Calu3 (cell line): Measurements from ENCODE around the gene SLC38A9. TPM values are rescaled to one million over a fixed set of nuclear protein-coding genes. Genes with fewer than 3 reads are reported as not detected.

Experiments used
- BruUV-seq: library from RNA; stranded (reverse); fragments of 400-500 nt; replicated peaks from 2 replicates; lab custom pipeline; 2021; lab: Mats Ljungman, UMichigan
- CTCF ChIA-PET: fragments of 300-600 bp; sonication (Branson Sonifier 250); formaldehyde crosslinking; loops from one replicate; lab custom pipeline; 2022; ENCODE audit warnings: antibody characterized with exemption; lab: Charles Lee
- DNase-seq: peaks from one replicate; pipeline ENCODE4 v3.0.0; 2022
- H3K27ac Mint-ChIP-seq: one replicate; pipeline ENCODE4 v1.8.0; 2022; ENCODE audit warnings: mixed read lengths; ENCODE audit not compliant: unreplicated experiment
- H3K27me3 Mint-ChIP-seq: one replicate; pipeline ENCODE4 v1.8.0; 2022; ENCODE audit warnings: mixed read lengths; ENCODE audit not compliant: unreplicated experiment
- H3K36me3 Mint-ChIP-seq: one replicate; pipeline ENCODE4 v1.8.0; 2022; ENCODE audit warnings: mild to moderate bottlenecking, moderate library complexity, mixed read lengths; ENCODE audit not compliant: insufficient read depth, unreplicated experiment
- H3K4me1 Mint-ChIP-seq: one replicate; pipeline ENCODE4 v1.8.0; 2022; ENCODE audit warnings: mild to moderate bottlenecking, low read depth, mixed read lengths; ENCODE audit not compliant: unreplicated experiment
- H3K4me3 Mint-ChIP-seq: one replicate; pipeline ENCODE4 v1.8.0; 2022; ENCODE audit warnings: mild to moderate bottlenecking, low read depth, moderate library complexity, mixed read lengths; ENCODE audit not compliant: unreplicated experiment
- H3K9me3 Mint-ChIP-seq: one replicate; pipeline ENCODE4 v1.8.0; 2022; ENCODE audit warnings: low read depth, mixed read lengths; ENCODE audit not compliant: unreplicated experiment
- CTCF ChIP-seq: fragments of 200-600 bp; IDR thresholded peaks from one replicate; pipeline ENCODE4 v1.8.0; 2022; ENCODE audit warnings: antibody characterized with exemption; ENCODE audit not compliant: unreplicated experiment
- intact Hi-C: fragments of 100-400 bp; cut with micrococcal nuclease; formaldehyde crosslinking; loops from one replicate; pipeline ENCODE4 v1.10.0; 2022; ENCODE audit not compliant: unreplicated experiment
- total RNA-seq: library from RNA; stranded (reverse); gene quantifications from 2 replicates; pipeline ENCODE4 v1.2.3, GENCODE V29; 2022

Gene SLC38A9
- total RNA-seq, 1 experiment from 2014 or later, result 30.5 TPM

GRCh38 chr5:55636683-55637082 is 75.4 kb downstream of the SLC38A9 start:
- no peak for TF ChIP-seq CTCF
- Mint-ChIP-seq H3K36me3 (no peaks in the 10 kb centered on the region), H3K4me1 (peaks cover 23% of the 10 kb centered on the region), H3K27me3 (no peaks in the 10 kb centered on the region), H3K4me3 (no peak overlapping the region), H3K27ac (no peak overlapping the region), H3K9me3 (no peaks in the 10 kb centered on the region)
- BruUV-seq, result no TSS peak
- intact Hi-C loops, result no loop called here
- CTCF ChIA-PET, result no interaction called here
- peak; percentile 12 for DNase-seq

GRCh38 chr5:55636177-55636576 is 75.9 kb downstream of the SLC38A9 start:
- Mint-ChIP-seq H3K9me3 (no peaks in the 10 kb centered on the region), H3K4me3 (no peak overlapping the region), H3K27me3 (no peaks in the 10 kb centered on the region), H3K36me3 (no peaks in the 10 kb centered on the region), H3K4me1 (peaks cover 23% of the 10 kb centered on the region), H3K27ac (no peak overlapping the region)
- no peak for DNase-seq
- no peak for TF ChIP-seq CTCF
- CTCF ChIA-PET, result interaction anchor here (0.6 kb wide), 1 partner anchor 76 kb away, joined by 8 read pairs; no protein-coding TSS in a partner anchor
- intact Hi-C loops, result no loop called here
- no TSS peak for BruUV-seq

- no peak for DNase-seq
- CTCF ChIA-PET, result no interaction called here
- Mint-ChIP-seq H3K4me3 (no peak overlapping the region), H3K27ac (no peak overlapping the region), H3K4me1 (peaks cover 23% of the 10 kb centered on the region), H3K27me3 (no peaks in the 10 kb centered on the region), H3K36me3 (no peaks in the 10 kb centered on the region), H3K9me3 (no peaks in the 10 kb centered on the region)
- intact Hi-C loops, result loop anchor here (5.0 kb wide), 1 partner anchor 32 kb away; no protein-coding TSS in a partner anchor
- no TSS peak for BruUV-seq
- TF ChIP-seq CTCF, result no peak
These were observed 77.3 kb downstream of the SLC38A9 start for GRCh38 chr5:55634866-55635265.

- H3K4me1 Mint-ChIP-seq, result peaks cover 23% of the 10 kb centered on the region
- BruUV-seq, result no TSS peak
- intact Hi-C loops, result loop anchor here (5.0 kb wide), 1 partner anchor 33 kb away; no protein-coding TSS in a partner anchor
- DNase-seq, result no peak
- CTCF ChIA-PET, result interaction anchor here (0.6 to 1.1 kb wide), 2 partner anchors 151 to 289 kb away, joined by 3 read pairs; no protein-coding TSS in a partner anchor
- H3K9me3 Mint-ChIP-seq, result no peaks in the 10 kb centered on the region
- H3K27me3 Mint-ChIP-seq, result no peaks in the 10 kb centered on the region
- no peaks in the 10 kb centered on the region for H3K36me3 Mint-ChIP-seq
- no peak overlapping the region for H3K27ac Mint-ChIP-seq
- H3K4me3 Mint-ChIP-seq, result no peak overlapping the region
- no peak for TF ChIP-seq CTCF
These were observed 77.8 kb downstream of the SLC38A9 start for GRCh38 chr5:55634209-55634805.
